HL-60 (cell line): Measurements from ENCODE around the gene SUSD2.

Source experiments
- POLR2AphosphoS5 ChIP-seq: IDR thresholded peaks from 2 replicates; pipeline ENCODE4 v1.6.1; 2012; ENCODE audit warnings: low read depth
- TF ChIP-seq, protein P1 (sequence below): IDR thresholded peaks from one replicate; pipeline ENCODE4 v1.5.1; 2011; ENCODE audit warnings: low read length, control low read depth, inconsistent platforms; ENCODE audit not compliant: insufficient read depth
- TF ChIP-seq, protein P2 (sequence below): IDR thresholded peaks from 2 replicates; pipeline ENCODE4 v1.6.1; 2012; ENCODE audit warnings: low read depth; ENCODE audit not compliant: insufficient replicate concordance

DNA sequence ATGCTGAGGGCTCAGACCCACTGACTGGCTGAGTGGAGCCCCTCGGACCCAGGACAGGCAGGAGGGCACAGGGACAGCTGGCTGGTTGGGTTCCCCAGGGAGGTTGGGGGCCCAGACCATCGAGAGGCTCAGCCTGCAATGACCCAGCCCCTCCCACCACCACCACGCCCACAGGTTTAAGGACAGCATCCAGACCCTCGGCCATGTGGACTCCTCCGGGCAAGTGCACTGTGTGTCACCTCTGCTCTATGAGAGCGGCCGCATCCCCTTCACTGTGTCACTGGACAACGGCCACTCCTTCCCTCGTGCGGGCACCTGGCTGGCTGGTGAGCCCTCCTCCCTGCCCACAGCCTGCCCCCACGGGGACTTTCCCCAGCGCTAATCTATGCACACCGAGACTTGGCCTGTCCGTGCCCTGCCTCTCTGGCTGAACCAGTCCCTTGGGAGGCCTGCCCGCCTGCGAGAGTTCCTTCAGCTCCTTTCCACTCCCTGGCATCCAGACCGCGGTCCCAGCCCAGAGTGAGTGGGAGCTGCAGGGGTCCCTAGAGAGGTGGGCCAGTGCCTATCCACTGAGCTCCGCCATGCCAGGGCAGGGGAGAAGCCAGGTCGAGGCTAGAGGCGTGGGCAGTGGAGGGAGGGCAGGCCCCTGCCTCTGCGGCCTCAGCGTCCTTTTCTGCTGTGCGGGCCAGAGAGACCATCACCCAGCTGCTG lies 2.2 kb downstream of the SUSD2 start:
- TF ChIP-seq, protein P1, sequence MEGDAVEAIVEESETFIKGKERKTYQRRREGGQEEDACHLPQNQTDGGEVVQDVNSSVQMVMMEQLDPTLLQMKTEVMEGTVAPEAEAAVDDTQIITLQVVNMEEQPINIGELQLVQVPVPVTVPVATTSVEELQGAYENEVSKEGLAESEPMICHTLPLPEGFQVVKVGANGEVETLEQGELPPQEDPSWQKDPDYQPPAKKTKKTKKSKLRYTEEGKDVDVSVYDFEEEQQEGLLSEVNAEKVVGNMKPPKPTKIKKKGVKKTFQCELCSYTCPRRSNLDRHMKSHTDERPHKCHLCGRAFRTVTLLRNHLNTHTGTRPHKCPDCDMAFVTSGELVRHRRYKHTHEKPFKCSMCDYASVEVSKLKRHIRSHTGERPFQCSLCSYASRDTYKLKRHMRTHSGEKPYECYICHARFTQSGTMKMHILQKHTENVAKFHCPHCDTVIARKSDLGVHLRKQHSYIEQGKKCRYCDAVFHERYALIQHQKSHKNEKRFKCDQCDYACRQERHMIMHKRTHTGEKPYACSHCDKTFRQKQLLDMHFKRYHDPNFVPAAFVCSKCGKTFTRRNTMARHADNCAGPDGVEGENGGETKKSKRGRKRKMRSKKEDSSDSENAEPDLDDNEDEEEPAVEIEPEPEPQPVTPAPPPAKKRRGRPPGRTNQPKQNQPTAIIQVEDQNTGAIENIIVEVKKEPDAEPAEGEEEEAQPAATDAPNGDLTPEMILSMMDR: no peak
- no peak for TF ChIP-seq POLR2AphosphoS5
- TF ChIP-seq, protein P2, sequence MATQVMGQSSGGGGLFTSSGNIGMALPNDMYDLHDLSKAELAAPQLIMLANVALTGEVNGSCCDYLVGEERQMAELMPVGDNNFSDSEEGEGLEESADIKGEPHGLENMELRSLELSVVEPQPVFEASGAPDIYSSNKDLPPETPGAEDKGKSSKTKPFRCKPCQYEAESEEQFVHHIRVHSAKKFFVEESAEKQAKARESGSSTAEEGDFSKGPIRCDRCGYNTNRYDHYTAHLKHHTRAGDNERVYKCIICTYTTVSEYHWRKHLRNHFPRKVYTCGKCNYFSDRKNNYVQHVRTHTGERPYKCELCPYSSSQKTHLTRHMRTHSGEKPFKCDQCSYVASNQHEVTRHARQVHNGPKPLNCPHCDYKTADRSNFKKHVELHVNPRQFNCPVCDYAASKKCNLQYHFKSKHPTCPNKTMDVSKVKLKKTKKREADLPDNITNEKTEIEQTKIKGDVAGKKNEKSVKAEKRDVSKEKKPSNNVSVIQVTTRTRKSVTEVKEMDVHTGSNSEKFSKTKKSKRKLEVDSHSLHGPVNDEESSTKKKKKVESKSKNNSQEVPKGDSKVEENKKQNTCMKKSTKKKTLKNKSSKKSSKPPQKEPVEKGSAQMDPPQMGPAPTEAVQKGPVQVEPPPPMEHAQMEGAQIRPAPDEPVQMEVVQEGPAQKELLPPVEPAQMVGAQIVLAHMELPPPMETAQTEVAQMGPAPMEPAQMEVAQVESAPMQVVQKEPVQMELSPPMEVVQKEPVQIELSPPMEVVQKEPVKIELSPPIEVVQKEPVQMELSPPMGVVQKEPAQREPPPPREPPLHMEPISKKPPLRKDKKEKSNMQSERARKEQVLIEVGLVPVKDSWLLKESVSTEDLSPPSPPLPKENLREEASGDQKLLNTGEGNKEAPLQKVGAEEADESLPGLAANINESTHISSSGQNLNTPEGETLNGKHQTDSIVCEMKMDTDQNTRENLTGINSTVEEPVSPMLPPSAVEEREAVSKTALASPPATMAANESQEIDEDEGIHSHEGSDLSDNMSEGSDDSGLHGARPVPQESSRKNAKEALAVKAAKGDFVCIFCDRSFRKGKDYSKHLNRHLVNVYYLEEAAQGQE: no peak
